ENCODE data around the gene TTC16.
A peak's percentile ranks its signal among the peaks of the same experiment; 100 is the strongest.

TTC16 gene

DNA sequence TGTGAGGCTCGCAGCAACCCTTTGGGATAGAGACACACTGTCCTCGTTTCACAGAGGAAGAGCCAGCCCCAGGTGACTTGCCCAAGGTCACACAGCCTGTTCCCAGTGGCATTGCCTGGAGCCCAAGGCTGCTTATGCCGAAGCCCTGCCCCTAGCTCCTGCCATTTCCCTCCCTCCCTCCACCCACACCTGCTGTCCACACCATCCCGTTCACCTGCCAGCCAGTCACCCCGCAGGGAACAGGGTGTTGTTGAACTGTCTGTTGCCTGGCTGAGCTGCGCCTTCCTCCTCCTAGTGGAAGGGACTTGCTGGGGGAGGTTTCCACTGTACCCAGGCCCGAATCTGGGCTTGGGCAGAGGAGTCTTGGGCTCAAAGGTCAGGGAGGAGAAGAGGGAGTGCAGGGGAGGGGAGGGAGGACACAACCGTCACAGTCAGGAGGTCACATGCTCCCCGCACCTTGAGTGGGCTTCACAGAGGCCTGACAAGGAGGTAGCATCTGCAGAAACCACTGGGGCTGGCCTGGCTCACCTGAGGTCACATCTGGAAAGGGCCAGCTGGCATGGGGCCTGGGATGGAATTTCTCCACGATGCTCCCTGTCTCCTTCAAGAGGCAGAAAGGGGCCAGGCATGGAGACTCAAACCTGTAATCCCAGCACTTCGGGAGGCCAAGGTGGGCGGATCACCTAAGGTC lies 6.3 kb downstream of the TTC16 start:
- no peak for DNase-seq

DNA sequence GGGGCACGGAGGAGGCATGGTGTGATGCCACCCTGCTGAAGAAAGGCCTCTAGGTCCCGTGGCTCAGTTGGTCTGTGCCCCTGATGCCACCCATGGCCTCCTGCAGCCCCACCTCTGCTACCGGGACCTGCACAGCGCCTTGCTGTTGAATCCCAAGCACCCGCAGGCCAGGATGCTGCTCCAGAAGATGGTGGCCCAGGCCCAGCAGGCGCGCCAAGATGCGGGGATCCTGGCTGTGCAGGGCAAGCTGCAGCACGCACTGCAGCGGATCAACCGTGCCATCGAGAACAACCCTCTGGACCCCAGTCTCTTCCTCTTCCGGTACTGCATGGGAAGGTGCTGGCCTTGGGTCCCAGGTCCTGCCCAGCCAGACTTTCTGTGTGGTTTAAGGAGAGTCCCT lies 7.1 kb downstream of the TTC16 start:
- DNase-seq, result no peak

GRCh38 chr9:127723444-127723843 lies 7.6 kb downstream of the TTC16 start:
- no peak for DNase-seq

- no peak for DNase-seq
These were observed 8.1 kb downstream of the TTC16 start for GRCh38 chr9:127724012-127724411.

DNA sequence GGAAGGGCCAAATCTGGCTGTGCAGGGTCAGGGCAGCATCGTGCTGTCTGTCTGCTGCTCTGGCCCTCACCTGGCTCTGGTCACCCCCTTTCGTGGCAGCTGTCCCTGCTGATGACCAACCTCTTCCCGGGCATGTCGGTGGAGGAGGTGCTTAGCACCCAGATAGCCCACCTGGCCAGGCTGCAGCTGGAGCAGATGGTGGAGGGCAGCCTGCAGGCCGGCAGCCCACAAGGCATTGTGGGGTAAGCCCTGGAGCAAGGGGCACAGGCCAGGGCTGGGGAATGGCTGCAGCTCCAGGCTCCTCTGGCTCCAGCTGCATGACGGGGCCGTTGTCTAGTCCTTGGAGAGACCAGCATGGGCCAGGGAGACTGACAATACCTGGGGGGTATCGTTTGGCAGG lies 11.0 kb downstream of the TTC16 start:
- DNase-seq, result no peak

DNA sequence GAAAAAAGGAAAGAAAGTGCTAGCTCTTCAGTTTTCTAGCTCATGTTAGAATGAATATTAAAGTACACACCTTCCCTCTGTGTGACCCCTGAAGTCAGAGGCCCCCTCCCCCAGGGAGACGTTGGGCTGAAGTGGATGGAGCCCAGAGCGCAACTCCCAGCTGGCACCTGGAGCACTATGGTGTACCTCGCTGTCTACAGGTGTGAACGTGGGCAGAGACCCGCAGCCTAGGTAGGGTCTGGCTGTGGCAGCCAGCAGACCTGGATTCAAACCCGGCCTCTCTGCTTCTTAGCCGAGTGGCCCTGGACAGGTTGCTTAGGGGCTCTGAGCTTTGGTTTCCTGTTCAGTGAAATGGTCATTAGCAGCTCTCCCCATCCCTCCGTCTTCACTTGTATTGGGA lies 12.9 kb downstream of the TTC16 start:
- no peak for DNase-seq

GRCh38 chr9:127729522-127730256 lies 13.8 kb downstream of the TTC16 start:
- no peak for DNase-seq

DNA sequence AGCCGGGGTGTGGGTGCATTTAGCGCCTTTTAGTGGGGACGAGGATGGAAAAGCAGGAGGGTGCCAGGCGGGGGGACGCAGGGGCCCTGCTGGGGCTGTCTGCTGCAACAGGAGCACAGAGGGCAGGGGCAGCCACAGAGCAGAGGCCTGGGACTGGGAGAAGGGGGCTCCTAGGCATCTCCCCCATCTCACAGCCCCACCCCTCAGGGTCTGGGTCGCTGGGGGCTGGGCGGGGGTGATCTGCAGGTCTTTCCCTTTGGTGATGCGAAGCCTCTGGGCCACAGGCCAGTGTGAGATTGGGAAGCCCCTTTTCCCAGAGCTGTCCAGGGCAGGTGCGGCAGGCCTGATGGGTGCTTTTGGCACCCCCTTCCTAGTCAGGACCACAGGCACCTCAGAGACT lies 14.4 kb downstream of the TTC16 start:
- DNase-seq, result no peak

GRCh38 chr9:127730799-127731410 lies 15.0 kb downstream of the TTC16 start:
- DNase-seq, result no peak

DNA sequence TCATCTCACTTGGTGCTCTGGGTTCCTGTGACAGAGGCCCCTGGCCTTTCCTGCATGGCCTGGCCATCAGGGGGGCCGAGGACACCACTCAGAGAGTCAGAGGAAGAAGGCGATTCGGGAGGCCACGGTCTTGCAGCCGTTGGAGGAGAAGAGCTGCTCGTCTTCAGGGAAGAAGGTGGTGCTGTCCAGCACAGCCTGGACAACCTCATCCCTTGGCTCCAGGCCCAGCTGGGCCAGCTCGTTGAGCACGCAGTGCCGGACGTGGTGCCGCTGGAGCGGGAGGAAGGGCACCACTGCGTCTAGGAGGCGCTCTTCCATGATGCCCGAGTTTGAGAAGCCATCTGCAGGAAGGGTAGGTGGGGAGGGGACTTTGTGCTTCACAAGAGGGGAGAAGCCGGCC lies 16.1 kb downstream of the TTC16 start:
- DNase-seq, result no peak

DNA sequence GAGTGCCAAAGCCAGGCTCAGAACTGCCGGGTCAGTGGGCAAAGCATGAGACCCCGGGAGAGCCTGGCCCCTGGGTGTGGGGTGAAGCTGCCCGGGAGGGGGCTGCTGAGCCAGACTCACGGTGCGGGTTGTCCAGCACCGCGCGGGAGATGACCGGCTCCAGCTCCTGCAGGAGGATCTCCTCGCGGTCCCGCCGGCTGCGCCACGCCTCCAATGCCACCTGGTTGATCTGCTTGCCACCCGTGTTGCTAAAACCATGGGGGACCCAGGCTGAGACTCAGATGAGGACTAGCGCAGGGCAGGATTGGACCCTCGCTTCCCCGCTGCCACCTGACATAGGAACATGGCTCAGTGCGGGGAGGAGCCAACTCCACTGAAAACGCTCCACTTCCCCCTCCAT lies 16.6 kb downstream of the TTC16 start:
- DNase-seq, result no peak

- DNase-seq, result no peak
These were observed 17.7 kb downstream of the TTC16 start for GRCh38 chr9:127733614-127734013.

DNA sequence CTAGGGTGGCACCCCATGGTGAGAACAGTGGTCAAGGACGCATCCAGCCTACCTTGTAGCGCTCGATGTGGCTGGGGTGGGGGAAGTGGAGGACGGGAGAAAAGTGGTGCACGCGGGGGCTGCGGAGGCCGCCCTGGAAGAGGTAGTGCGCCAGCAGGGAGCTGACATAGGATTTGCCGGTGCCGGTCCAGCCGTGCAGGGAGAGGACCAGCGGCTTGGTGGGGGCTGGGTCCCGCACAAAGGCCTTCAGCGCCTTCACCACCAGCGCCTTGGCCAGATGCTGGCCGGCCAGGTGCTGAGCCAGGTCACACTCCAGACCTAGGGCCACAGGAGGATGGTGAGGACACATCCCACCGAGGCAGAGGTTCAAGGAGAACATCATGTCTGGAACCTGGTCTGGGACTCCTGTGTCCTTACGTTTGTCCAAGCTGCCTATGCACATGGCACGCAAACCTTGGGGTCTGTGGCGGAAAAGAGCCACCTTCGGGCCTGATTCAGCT lies 18.4 kb downstream of the TTC16 start:
- no peak for DNase-seq

DNA sequence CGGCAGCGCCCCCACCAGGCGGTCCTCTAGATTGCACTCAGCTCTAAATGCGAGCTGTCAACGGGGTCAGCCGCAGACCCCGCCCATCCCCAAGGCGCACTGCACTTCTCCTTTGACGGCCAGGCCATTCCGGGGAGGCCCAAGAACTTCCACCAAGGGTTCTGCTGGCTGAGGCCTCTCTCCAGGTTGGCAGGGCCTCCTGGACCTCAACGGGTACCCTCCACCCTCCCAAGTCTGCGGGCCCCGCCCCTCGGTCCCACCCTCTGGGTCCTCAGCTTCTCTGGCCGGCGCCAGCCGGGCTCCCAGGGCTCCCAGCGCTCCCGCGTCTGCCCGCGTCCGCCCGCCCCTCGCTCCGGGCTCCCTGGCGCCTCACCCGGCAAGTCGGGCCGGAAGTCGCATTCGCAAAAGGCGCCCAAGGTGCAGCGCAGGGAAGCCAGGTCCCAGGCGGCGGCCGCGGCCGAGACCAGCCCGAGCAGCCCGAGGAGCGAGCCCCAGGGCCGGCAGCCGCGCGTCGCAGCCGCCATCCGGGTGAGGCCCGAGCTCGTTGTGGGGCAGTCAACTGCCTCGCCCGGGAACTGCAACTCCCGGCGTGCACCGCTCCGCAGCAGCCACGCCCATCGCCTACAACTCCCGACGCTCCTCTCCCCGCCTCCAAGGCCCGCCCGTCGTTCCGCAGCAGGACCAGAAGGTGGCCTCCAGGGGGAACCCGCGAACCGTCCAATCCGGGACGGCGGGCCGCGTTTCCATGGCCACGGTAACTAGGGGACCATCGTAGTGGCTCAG lies 19.1 kb downstream of the TTC16 start, which contains the start of gene TOR2A:
Gene TOR2A, minus strand, starts transcription at position 548 of the 783 bp plus-strand sequence. Its CDS starts 24 bp downstream, at position 524.
- DNase-seq, result peak; percentile 99

DNA sequence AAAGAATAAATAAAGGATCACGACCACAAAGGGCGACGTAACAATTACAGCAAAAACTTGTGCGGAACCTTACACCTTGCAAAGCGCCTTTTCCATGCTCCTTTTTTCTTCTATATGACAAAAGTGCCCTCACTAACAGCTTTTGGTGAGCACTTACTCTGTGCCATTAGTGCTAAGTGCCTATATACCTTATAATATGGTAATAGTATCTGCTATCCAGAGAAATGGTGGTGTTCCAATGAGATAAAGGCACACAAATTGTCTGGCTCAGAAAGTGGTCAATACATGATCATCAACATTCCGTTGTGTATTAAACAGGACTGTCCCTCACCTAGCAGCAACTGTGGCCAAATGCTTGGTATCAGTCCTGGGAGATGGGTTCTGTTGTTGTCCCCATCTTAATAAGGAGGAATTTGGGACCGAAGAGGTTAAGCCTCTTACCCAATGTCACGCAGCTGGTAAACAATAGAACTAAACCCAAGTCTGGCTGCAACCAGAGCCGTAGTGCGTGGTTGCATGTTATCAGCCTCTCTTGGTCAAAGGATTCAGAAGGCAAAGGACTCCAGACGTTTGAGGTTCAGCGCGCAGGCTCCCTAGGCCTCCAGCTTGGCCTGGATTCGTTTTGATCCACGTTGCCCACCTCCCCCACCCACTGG lies 19.8 kb downstream of the TTC16 start:
- DNase-seq, result no peak

DNA sequence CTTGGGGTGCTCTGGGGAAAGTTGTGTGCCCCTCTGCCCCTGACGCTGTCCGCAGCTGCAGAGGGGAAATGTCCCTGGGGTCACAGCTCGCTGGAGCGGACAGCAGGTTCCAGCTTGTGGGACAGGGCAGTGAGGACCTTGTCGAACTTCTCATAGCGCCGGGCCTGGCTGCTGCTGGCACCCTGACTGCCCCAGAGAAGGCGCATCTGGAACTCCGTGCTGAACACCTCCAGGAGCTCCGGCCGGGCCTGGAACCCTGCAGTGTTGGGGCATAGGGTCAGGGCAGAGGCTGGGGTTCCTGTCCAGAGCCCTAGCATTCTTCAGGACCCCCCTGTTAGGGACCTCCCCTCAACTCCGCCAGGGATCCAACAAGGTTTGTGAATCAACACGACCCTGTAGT lies 22.8 kb downstream of the TTC16 start:
- DNase-seq, result no peak

DNA sequence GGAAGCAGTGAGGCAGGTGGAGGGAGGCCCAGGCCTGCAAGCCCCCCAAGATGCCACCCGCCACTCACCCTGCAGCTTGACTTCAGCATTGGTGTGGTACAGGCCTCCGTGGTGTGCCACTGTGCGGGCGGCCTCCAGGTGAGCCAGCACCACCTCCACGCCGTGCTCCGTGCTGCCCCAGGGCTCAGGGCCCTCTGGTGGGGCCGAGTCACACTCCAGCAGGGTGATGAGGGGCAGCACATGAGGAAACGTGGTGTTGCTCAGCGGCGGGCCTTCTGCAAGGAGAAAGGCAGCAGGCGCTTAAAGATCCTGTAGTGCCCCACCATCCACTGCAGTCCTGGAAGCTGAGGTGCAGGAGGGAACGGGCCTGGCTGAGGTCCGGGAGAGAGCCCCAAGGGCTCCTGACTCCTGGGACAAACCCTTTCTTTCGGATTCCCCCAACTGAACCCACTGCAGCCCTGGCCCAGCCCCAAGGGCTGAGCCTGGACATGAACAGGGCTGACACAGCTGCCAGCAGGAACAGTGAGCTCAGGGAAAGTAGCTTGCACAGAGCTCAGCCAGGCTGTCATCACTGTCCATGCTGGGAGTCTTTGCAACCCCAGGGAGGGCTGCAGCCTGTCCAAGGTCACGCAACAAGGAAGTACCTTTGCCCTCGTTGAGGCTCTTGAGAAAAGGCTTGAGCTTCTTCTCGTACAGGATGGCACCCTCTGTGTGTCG lies 23.9 kb downstream of the TTC16 start:
- DNase-seq, result no peak

- no peak for DNase-seq
These were observed 26.1 kb downstream of the TTC16 start for GRCh38 chr9:127741831-127742434.

DNA sequence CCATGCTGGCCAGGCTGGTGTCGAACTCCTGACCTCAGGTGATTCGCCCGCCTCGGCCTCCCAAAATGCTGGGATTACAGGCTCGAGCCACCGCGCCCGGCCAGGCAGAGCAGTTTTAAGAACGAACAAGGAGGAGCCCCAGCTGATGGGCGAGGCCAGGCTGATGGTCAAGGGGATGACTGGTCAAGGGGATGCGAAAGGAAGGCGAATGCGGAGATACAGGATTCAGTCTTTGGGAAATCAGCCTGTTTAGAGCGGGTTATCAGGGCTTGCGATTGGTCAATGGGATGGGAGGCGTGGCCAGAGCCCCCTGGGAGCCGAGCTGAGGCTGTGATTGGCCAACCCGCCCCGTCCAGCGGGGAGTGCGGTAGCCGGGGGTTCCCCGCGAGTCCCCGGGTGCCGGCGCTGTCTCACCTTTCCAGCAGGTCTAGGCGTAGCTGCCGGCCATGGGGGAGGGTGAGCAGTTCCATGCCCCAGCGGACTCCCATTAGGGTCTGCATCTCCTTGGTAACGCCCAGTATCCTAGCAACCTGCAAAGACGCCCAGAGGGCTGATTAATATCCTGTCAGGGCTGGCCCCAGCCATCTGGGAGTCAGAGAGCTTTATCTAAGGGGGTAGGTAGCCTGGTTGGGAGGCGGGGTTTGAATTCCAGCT lies 26.7 kb downstream of the TTC16 start:
- DNase-seq, result no peak

DNA sequence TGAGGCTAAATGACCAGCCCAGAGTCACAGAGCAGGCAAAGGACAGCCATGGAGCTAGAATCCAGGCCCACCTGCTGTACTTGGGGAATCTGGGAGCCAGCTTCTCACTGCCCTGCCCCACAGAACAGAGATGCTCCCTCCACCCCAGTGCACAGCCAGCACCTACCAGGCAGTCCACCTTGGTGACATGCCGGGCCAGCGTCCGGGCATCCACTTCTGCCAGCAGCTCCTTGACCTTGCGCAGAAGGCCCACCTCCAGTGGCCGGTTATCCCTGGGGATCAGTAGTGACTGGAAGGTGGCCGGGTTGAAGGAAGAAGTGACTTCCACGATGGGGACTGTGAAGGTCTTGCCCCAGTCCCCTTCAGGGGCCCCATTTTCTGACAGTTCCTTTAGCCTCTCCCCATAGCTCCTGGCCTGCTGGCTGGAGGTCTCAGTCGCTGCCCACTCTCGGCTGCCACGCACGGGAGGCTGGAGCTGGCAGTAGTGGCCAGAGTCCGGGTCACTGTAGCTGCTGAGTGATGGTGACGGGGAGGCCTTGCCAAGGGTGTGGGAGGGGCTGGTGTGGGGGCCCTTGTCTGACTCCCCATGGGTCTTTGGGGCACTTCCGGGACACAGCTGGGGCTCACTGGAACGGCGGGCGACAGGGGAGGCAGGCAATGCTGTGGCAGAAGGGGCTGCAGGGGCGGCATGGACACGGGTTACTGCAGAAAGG lies 28.7 kb downstream of the TTC16 start:
- no peak for DNase-seq
